H1 (cell line): ENCODE measurements around the gene LHFPL2. TPM values are rescaled to one million over a fixed set of nuclear protein-coding genes. Genes with fewer than 3 reads are reported as not detected.

ENCODE experiments used
- CTCF ChIA-PET: fragments of 300-600 bp; sonication (Branson Sonifier 250); formaldehyde crosslinking; loops from one replicate; lab custom pipeline; 2021; ENCODE audit not compliant: partially characterized antibody; lab: Charles Lee
- POLR2A ChIA-PET: fragments of 300-600 bp; sonication (Branson Sonifier 250); formaldehyde crosslinking; loops from one replicate; lab custom pipeline; 2021; ENCODE audit warnings: inconsistent platforms; ENCODE audit not compliant: partially characterized antibody; lab: Charles Lee
- DNase-seq, 2 experiments: peaks; one replicate each; pipeline versions ENCODE4 v3.0.0 to v3.0.0-alpha.2; 2010 to 2022; ENCODE audit warnings: low spot score in 2 of 2, low read depth in 1 of 2, mixed read lengths in 1 of 2
- FAIRE-seq: peaks from 2 replicates; lab custom pipeline; 2011; peaks lifted over from hg19 to GRCh38; lab: Jason Lieb, UNC
- H2AFZ ChIP-seq: 2 replicates; pipeline ENCODE4 v1.8.1; 2012; ENCODE audit warnings: low read length, inconsistent platforms
- H2AK5ac ChIP-seq: 2 replicates; pipeline ENCODE4 v1.6.1; 2013; ENCODE audit warnings: low read depth, low read length
- H2BK120ac ChIP-seq: replicated peaks from 2 replicates; pipeline ENCODE3; 2013; ENCODE audit warnings: low read depth, low read length, inconsistent platforms
- H2BK12ac ChIP-seq: 2 replicates; pipeline ENCODE4 v1.6.1; 2013; ENCODE audit warnings: low read depth, low read length
- H2BK15ac ChIP-seq: 2 replicates; pipeline ENCODE4 v1.6.1; 2013; ENCODE audit warnings: low read length
- H2BK20ac ChIP-seq: 2 replicates; pipeline ENCODE4 v1.6.1; 2013; ENCODE audit warnings: low read length
- H2BK5ac ChIP-seq: 2 replicates; pipeline ENCODE4 v1.6.1; 2013; ENCODE audit warnings: low read depth, low read length
- H3K14ac ChIP-seq: 2 replicates; pipeline ENCODE4 v1.6.1; 2013; ENCODE audit warnings: inconsistent platforms; ENCODE audit not compliant: insufficient read length
- H3K18ac ChIP-seq: 2 replicates; pipeline ENCODE4 v1.6.1; 2013; ENCODE audit warnings: low read length; ENCODE audit errors: extremely low read depth
- H3K23ac ChIP-seq: 2 replicates; pipeline ENCODE4 v1.6.1; 2013; ENCODE audit warnings: inconsistent platforms; ENCODE audit not compliant: insufficient read length
- H3K23me2 ChIP-seq: 2 replicates; pipeline ENCODE4 v1.6.1; 2013; ENCODE audit warnings: low read depth, low read length
- H3K27ac ChIP-seq: 2 replicates; pipeline ENCODE4 v1.6.1; 2011; ENCODE audit warnings: low read depth, low read length, inconsistent platforms
- H3K27me3 ChIP-seq, 4 experiments: replicated peaks in 1 of 4; 1 replicate in 1 of 4; 2 replicates in 3 of 4; pipeline versions ENCODE4 v1.6.1 to v1.8.1; 2011 to 2013; ENCODE audit warnings: low read length in 3 of 4, mild to moderate bottlenecking in 3 of 4, inconsistent platforms in 2 of 4, mixed read lengths in 2 of 4, moderate library complexity in 1 of 4; ENCODE audit not compliant: control insufficient read depth in 3 of 4, insufficient read depth in 3 of 4; ENCODE audit errors: extremely low read depth in 1 of 4
- H3K36me3 ChIP-seq, 4 experiments: 2 replicates each; pipeline versions ENCODE4 v1.6.1 to v1.8.1; 2011 to 2013; ENCODE audit warnings: mild to moderate bottlenecking in 4 of 4, low read length in 3 of 4, moderate library complexity in 2 of 4, control low read depth in 1 of 4, inconsistent platforms in 1 of 4; ENCODE audit not compliant: insufficient read depth in 4 of 4, control insufficient read depth in 2 of 4
- H3K4ac ChIP-seq: replicated peaks from 2 replicates; pipeline ENCODE3; 2013; ENCODE audit warnings: low read length, low read depth, mixed read lengths, inconsistent platforms; ENCODE audit not compliant: insufficient read length
- H3K4me1 ChIP-seq, 4 experiments: replicated peaks in 1 of 4; 1 replicate in 1 of 4; 2 replicates in 3 of 4; pipeline versions ENCODE4 v1.6.1 to v1.8.1; 2011 to 2013; ENCODE audit warnings: low read length in 3 of 4, inconsistent platforms in 2 of 4, mixed read lengths in 1 of 4; ENCODE audit not compliant: insufficient read depth in 4 of 4, control insufficient read depth in 3 of 4
- H3K4me2 ChIP-seq, 2 experiments: 2 replicates each; pipeline versions ENCODE4 v1.6.1 to v1.8.1; 2011 to 2013; ENCODE audit warnings: low read depth in 2 of 2, low read length in 2 of 2, control low read depth in 1 of 2, inconsistent platforms in 1 of 2, mild to moderate bottlenecking in 1 of 2; ENCODE audit not compliant: insufficient read depth in 1 of 2
- H3K4me3 ChIP-seq, 4 experiments: fragments of 200-600, 300-600 bp in 1 of 4; sonication (generic), shearing (Covaris generic), sonication (Bioruptor Twin) in 1 of 4; 2 replicates each; pipeline versions ENCODE4 v1.5.1 to v1.8.1; 2011 to 2016; ENCODE audit warnings: low read length in 4 of 4, low read depth in 3 of 4, control low read depth in 2 of 4, inconsistent platforms in 2 of 4, mild to moderate bottlenecking in 2 of 4, mixed read lengths in 1 of 4, moderate library complexity in 1 of 4; ENCODE audit not compliant: insufficient read depth in 2 of 4; ENCODE audit errors: extremely low read depth in 1 of 4
- H3K56ac ChIP-seq: replicated peaks from 2 replicates; pipeline ENCODE3; 2013; ENCODE audit warnings: low read depth, mild to moderate bottlenecking, mixed read lengths, low read length, inconsistent platforms; ENCODE audit not compliant: insufficient read length
- H3K79me1 ChIP-seq: 2 replicates; pipeline ENCODE4 v1.6.1; 2013; ENCODE audit warnings: low read depth, low read length, control low read depth
- H3K79me2 ChIP-seq, 2 experiments: 2 replicates each; pipeline versions ENCODE4 v1.6.1 to v1.8.1; 2012 to 2013; ENCODE audit warnings: low read length in 2 of 2, mild to moderate bottlenecking in 2 of 2, inconsistent platforms in 1 of 2; ENCODE audit not compliant: insufficient read depth in 2 of 2, control insufficient read depth in 1 of 2
- H3K9ac ChIP-seq, 4 experiments: replicated peaks in 1 of 4; 1 replicate in 1 of 4; 2 replicates in 3 of 4; pipeline versions ENCODE4 v1.6.1 to v1.8.1; 2011 to 2013; ENCODE audit warnings: low read depth in 3 of 4, low read length in 3 of 4, control low read depth in 2 of 4, mild to moderate bottlenecking in 2 of 4, moderate library complexity in 2 of 4, inconsistent platforms in 1 of 4; ENCODE audit errors: extremely low read depth in 1 of 4
- H3K9me3 ChIP-seq, 2 experiments: 2 replicates each; pipeline versions ENCODE4 v1.6.1 to v1.8.1; 2012 to 2013; ENCODE audit warnings: mild to moderate bottlenecking in 2 of 2, moderate library complexity in 2 of 2, control low read depth in 1 of 2, inconsistent platforms in 1 of 2, low read depth in 1 of 2, low read length in 1 of 2, mixed read lengths in 1 of 2; ENCODE audit not compliant: insufficient read depth in 2 of 2
- H4K20me1 ChIP-seq, 2 experiments: replicated peaks in 1 of 2; 2 replicates each; pipeline versions ENCODE3 to v1.8.1; 2011 to 2013; ENCODE audit warnings: inconsistent platforms in 2 of 2, low read length in 2 of 2, mild to moderate bottlenecking in 1 of 2; ENCODE audit not compliant: insufficient read depth in 2 of 2, control insufficient read depth in 1 of 2
- H4K5ac ChIP-seq: 2 replicates; pipeline ENCODE4 v1.6.1; 2013; ENCODE audit warnings: low read length, low read depth, mixed read lengths, inconsistent platforms; ENCODE audit not compliant: insufficient read length
- H4K8ac ChIP-seq: 2 replicates; pipeline ENCODE4 v1.8.0; 2013; ENCODE audit warnings: mild to moderate bottlenecking, moderate library complexity, low read length, inconsistent platforms; ENCODE audit not compliant: insufficient read depth; ENCODE audit errors: extremely low read depth
- H4K91ac ChIP-seq: replicated peaks from 2 replicates; pipeline ENCODE3; 2013; ENCODE audit warnings: low read length, mixed read lengths, inconsistent platforms; ENCODE audit not compliant: insufficient read length
- ATF2 ChIP-seq: IDR thresholded peaks from 2 replicates; pipeline ENCODE4 v1.6.1; 2012; ENCODE audit warnings: low read length, inconsistent platforms
- CBX5 ChIP-seq: fragments of 300-800, 300-1000 bp; sonication (generic); IDR thresholded peaks from 2 replicates; pipeline ENCODE4 v1.7.1; 2016; ENCODE audit warnings: antibody characterized with exemption, low read length, low read depth
- CHD2 ChIP-seq: IDR thresholded peaks from 2 replicates; pipeline ENCODE4 v1.6.1; 2012; ENCODE audit warnings: low read length, improper control_type of control experiment
- HDAC6 ChIP-seq: IDR thresholded peaks from one replicate; pipeline ENCODE4 v1.7.1; 2012; ENCODE audit warnings: low read depth, mild to moderate bottlenecking, inconsistent platforms, low read length, moderate library complexity
- KDM5A ChIP-seq: fragments of 200-600 bp; IDR thresholded peaks from 2 replicates; pipeline ENCODE4 v1.7.1; 2012; ENCODE audit warnings: mild to moderate bottlenecking, low read length, inconsistent platforms, mixed read lengths
- RAD21 ChIP-seq, 2 experiments: IDR thresholded peaks in 1 of 2; conservative IDR thresholded peaks in 1 of 2; 2 replicates each; pipeline ENCODE4 v1.6.1; 2011; ENCODE audit warnings: low read depth in 2 of 2, low read length in 2 of 2, improper control_type of control experiment in 1 of 2, inconsistent platforms in 1 of 2, mild to moderate bottlenecking in 1 of 2, moderate library complexity in 1 of 2
- RBBP5 ChIP-seq: IDR thresholded peaks from 2 replicates; pipeline ENCODE4 v1.7.1; 2012; ENCODE audit warnings: low read depth, mild to moderate bottlenecking, inconsistent platforms, low read length, moderate library complexity, borderline replicate concordance
- RXRA ChIP-seq: IDR thresholded peaks from 2 replicates; pipeline ENCODE4 v1.6.1; 2011; ENCODE audit warnings: low read depth, mild to moderate bottlenecking, low read length, moderate library complexity; ENCODE audit not compliant: insufficient read depth
- SAP30 ChIP-seq: fragments of 300-600 bp; sonication (generic); IDR thresholded peaks from 2 replicates; pipeline ENCODE4 v1.7.1; 2012; ENCODE audit warnings: low read length, moderate library complexity, mild to moderate bottlenecking, inconsistent platforms; ENCODE audit not compliant: insufficient read depth, insufficient replicate concordance
- SP1 ChIP-seq: IDR thresholded peaks from 2 replicates; pipeline ENCODE4 v1.6.1; 2011; ENCODE audit warnings: low read depth, low read length
- SRF ChIP-seq: IDR thresholded peaks from 2 replicates; pipeline ENCODE4 v1.6.1; 2011; ENCODE audit warnings: mild to moderate bottlenecking, low read depth, low read length, moderate library complexity
- WGBS, 2 experiments: shearing (Covaris generic) in 1 of 2; methylation state at CpG; one replicate each; pipeline versions ENCODE4 v1.1.6 to v1.1.7; 2013 to 2015; ENCODE audit warnings: low lambda C conversion rate in 2 of 2, mixed read lengths in 2 of 2, inconsistent platforms in 1 of 2, low coverage in 1 of 2, missing lambda C conversion rate in 1 of 2; ENCODE audit not compliant: insufficient replicate concordance in 2 of 2, insufficient coverage in 1 of 2, insufficient read length in 1 of 2; ENCODE audit errors: extremely low coverage in 1 of 2, missing lambda C conversion rate in 1 of 2; 5-methylcytosine and 5-hydroxymethylcytosine counted together
- polyA plus RNA-seq, 7 experiments: library from polyadenylated mRNA; depleted of rRNA in 3 of 7; stranded (reverse) in 5 of 7; unstranded in 2 of 7; fragments of >200 nt in 5 of 7; fragments of 200-250 nt in 2 of 7; gene quantifications; 1 replicate in 5 of 7; 2 replicates in 1 of 7; 4 replicates in 1 of 7; pipeline versions ENCODE4 v1.2.1 to v1.2.3, GENCODE V29; 2011 to 2013; ENCODE audit warnings: missing spikeins in 2 of 7, mixed read lengths in 2 of 7
- total RNA-seq: library from RNA; stranded (reverse); fragmentation: NEBNext Ultra II Directional; extraction: Animal tissue kit (Norgen Biotek cat#: 25700); gene quantifications from 2 replicates; pipeline ENCODE4 v1.2.1, GENCODE V29; 2021

LHFPL2 gene
- total and polyA plus RNA-seq, 2 of the 8 experiments (the other 6 are each of a cell fraction or from before 2014, with no cell fraction given): 9.6 to 43.0 TPM

DNA sequence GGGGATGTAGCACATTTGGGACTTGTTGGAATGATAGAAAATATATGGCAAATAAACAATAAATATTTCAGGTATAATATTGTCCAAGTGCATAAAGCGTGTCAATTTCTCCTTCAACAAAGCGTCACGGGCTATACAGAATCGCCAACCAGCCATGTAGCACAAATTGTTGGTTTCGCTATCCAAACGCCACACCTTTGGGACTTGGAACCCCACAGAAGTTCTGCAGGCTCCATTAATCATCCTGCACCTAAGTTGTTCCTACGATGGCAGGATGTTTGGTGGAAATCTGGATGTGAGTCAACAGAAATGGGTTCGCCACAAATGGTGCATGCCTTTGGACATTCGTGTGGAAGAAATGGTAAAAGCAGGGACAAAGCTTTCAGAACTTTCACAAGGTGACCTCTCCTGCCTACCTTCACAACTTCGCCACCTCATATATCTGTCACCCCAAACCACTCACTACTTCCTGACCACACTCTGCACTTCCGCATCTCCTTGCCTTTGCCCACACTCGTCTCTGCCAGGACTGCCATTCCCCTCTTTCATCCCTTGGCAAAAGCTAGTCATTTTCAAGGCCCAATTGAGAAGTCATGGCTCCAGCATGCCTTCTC, 95.7 kb downstream of the LHFPL2 start:
- Histone ChIP-seq H3K23ac (no peak overlapping the region), H3K79me2 (peaks cover 0 to 26% of the 10 kb centered on the region in 2 experiments; a peak in 2 of 4 replicates), H3K4me3 (no peak overlapping the region), H3K9me3 (peaks cover 0 to 7% of the 10 kb centered on the region in 2 experiments; a peak in 2 of 4 replicates), H3K9ac (no peak overlapping the region), H3K79me1 (peaks cover 5% of the 10 kb centered on the region; the same call in 1 of the 2 replicates), H2BK20ac (no peak overlapping the region), H3K4me1 (peaks cover 0 to 4% (median 2%) of the 10 kb centered on the region in 4 experiments; a peak in 5 of 7 replicates), H2BK5ac (no peak overlapping the region), H3K56ac (no peak overlapping the region), H2BK12ac (no peak overlapping the region), H3K27ac (no peak overlapping the region), H3K18ac (no peak overlapping the region), H3K4me2 (no peak overlapping the region), H2AFZ (no peak overlapping the region), H3K4ac (peak overlapping the region; percentile 35), H4K20me1 (no peaks in the 10 kb centered on the region), H2BK120ac (no peak overlapping the region), H2BK15ac (no peak overlapping the region), H3K23me2 (peaks cover 3% of the 10 kb centered on the region; the same call in 1 of the 2 replicates), H3K27me3 (no peaks in the 10 kb centered on the region), H4K5ac (no peak overlapping the region), H3K36me3 (peaks cover 0 to 5% (median 0%) of the 10 kb centered on the region in 4 experiments; a peak in 1 of 8 replicates), H2AK5ac (no peak overlapping the region), H4K91ac (no peak overlapping the region), H4K8ac (no peak overlapping the region), H3K14ac (no peak overlapping the region)
- FAIRE-seq (no peak), DNase-seq (no peak)
- 88% methylated on average over 12 of the region's 12 CpGs; no CpG with 5 or more reads in 1 of the 2 experiments for WGBS, 2 experiments
- ChIA-PET POLR2A (no interaction called here), CTCF (interaction anchor here (1.0 kb wide), 1 partner anchor 18 kb away, joined by 3 read pairs; no protein-coding TSS in a partner anchor)
- TF ChIP-seq SRF (no peak), KDM5A (no peak), CBX5 (no peak), RAD21 (IDR thresholded peaks at IDR 0.05 in 1 of 2, conservative IDR thresholded peaks at IDR 0.05 in 1 of 2; ENCODE audit: low read depth in 2 of 2, low read length in 2 of 2) (no peak), SP1 (no peak), RBBP5 (no peak), SAP30 (no peak), ATF2 (no peak), CHD2 (no peak), HDAC6 (no peak), RXRA (no peak)
